HEK293 (cell line): ENCODE results near the gene MESD.
A peak's percentile ranks its signal among the peaks of the same experiment; 100 is the strongest.

Experiments
- CTCF ChIA-PET: fragments of 350-600 bp; formaldehyde crosslinking; extraction: SDS; loops from one replicate; lab custom pipeline; 2021; ENCODE audit warnings: antibody characterized with exemption; lab: Yijun Ruan, JAX
- POLR2A ChIA-PET: fragments of 300-600 bp; formaldehyde crosslinking; extraction: SDS; loops from one replicate; lab custom pipeline; 2020; ENCODE audit warnings: antibody characterized with exemption, inconsistent platforms; lab: Yijun Ruan, JAX
- H3K27ac ChIP-seq: fragments of 200-500 bp; sonication (Bioruptor generic); 2 replicates; pipeline ENCODE4 v1.5.1; 2014; ENCODE audit warnings: low read depth, low read length, control low read depth, inconsistent platforms; ENCODE audit errors: extremely low read depth
- H3K36me3 ChIP-seq, 2 experiments: fragments of 200-500 bp in 1 of 2; sonication (Bioruptor generic) in 1 of 2; 1 replicate in 1 of 2; 2 replicates in 1 of 2; pipeline ENCODE4 v1.5.1; 2014 to 2017; ENCODE audit warnings: inconsistent platforms in 2 of 2, low read length in 2 of 2; ENCODE audit not compliant: control insufficient read depth in 2 of 2, insufficient read depth in 1 of 2
- H3K4me1 ChIP-seq: fragments of 200-500 bp; sonication (Bioruptor generic); 2 replicates; pipeline ENCODE4 v1.5.1; 2014; ENCODE audit warnings: mild to moderate bottlenecking, low read length, inconsistent platforms; ENCODE audit not compliant: control insufficient read depth, insufficient read depth
- H3K4me3 ChIP-seq: 2 replicates; pipeline ENCODE4 v1.5.1; 2011; ENCODE audit warnings: low read depth, mild to moderate bottlenecking, control low read depth, low read length, moderate library complexity
- H3K9me3 ChIP-seq: fragments of 200-500 bp; sonication (Bioruptor generic); 2 replicates; pipeline ENCODE4 v1.5.1; 2014; ENCODE audit warnings: low read depth, low read length, inconsistent platforms; ENCODE audit not compliant: control insufficient read depth, insufficient read depth
- BCL11A ChIP-seq: fragments of 450-650 bp; formaldehyde crosslinking; IDR thresholded peaks from 2 replicates; pipeline ENCODE4 v1.5.1; 2016; ENCODE audit warnings: low read depth, missing biosample characterization, missing genetic modification characterization
- KLF16 ChIP-seq: fragments of 450-650 bp; formaldehyde crosslinking; IDR thresholded peaks from 2 replicates; pipeline ENCODE4 v1.5.1; 2017; ENCODE audit warnings: missing biosample characterization, missing genetic modification characterization
- PBX3 ChIP-seq: sonication (generic); formaldehyde crosslinking; IDR thresholded peaks from 2 replicates; pipeline ENCODE4 v1.8.1; 2022; ENCODE audit warnings: mild to moderate bottlenecking, moderate library complexity, missing genetic modification reagents
- PRDM2 ChIP-seq: fragments of 450-650 bp; formaldehyde crosslinking; IDR thresholded peaks from 2 replicates; pipeline ENCODE4 v1.5.1; 2016; ENCODE audit warnings: missing biosample characterization, missing genetic modification characterization, borderline replicate concordance
- YY2 ChIP-seq: fragments of 450-650 bp; formaldehyde crosslinking; IDR thresholded peaks from 2 replicates; pipeline ENCODE4 v1.5.1; 2016; ENCODE audit warnings: missing biosample characterization, missing genetic modification characterization
- ZBTB20 ChIP-seq: fragments of 450-650 bp; formaldehyde crosslinking; IDR thresholded peaks from 2 replicates; pipeline ENCODE4 v1.5.1; 2016; ENCODE audit warnings: missing biosample characterization, missing genetic modification characterization
- ZBTB6 ChIP-seq: fragments of 450-650 bp; formaldehyde crosslinking; IDR thresholded peaks from 2 replicates; pipeline ENCODE4 v1.5.1; 2017; ENCODE audit warnings: missing biosample characterization, missing genetic modification characterization
- ZNF146 ChIP-seq: fragments of 450-650 bp; formaldehyde crosslinking; IDR thresholded peaks from 2 replicates; pipeline ENCODE4 v1.5.1; 2016; ENCODE audit warnings: missing biosample characterization, missing genetic modification characterization
- ZNF211 ChIP-seq: fragments of 450-650 bp; formaldehyde crosslinking; IDR thresholded peaks from 2 replicates; pipeline ENCODE4 v1.5.1; 2016; ENCODE audit warnings: low read depth, missing biosample characterization, missing genetic modification characterization
- ZNF239 ChIP-seq: fragments of 450-650 bp; formaldehyde crosslinking; IDR thresholded peaks from 2 replicates; pipeline ENCODE4 v1.5.1; 2016; ENCODE audit warnings: missing biosample characterization, missing genetic modification characterization
- ZNF248 ChIP-seq: fragments of 450-650 bp; formaldehyde crosslinking; IDR thresholded peaks from 2 replicates; pipeline ENCODE4 v1.5.1; 2017; ENCODE audit warnings: missing biosample characterization, missing genetic modification characterization
- ZNF292 ChIP-seq: fragments of 450-650 bp; formaldehyde crosslinking; IDR thresholded peaks from 2 replicates; pipeline ENCODE4 v1.5.1; 2016; ENCODE audit warnings: low read depth, missing biosample characterization, missing genetic modification characterization, borderline replicate concordance
- ZNF433 ChIP-seq: fragments of 450-650 bp; formaldehyde crosslinking; IDR thresholded peaks from 2 replicates; pipeline ENCODE4 v1.5.1; 2016; ENCODE audit warnings: missing biosample characterization, missing genetic modification characterization, low read depth
- ZNF473 ChIP-seq: fragments of 450-650 bp; formaldehyde crosslinking; IDR thresholded peaks from 2 replicates; pipeline ENCODE4 v1.5.1; 2017; ENCODE audit warnings: missing biosample characterization, missing genetic modification characterization
- ZNF610 ChIP-seq: fragments of 450-650 bp; formaldehyde crosslinking; IDR thresholded peaks from 2 replicates; pipeline ENCODE4 v1.5.1; 2016; ENCODE audit warnings: missing biosample characterization, missing genetic modification characterization, borderline replicate concordance
- ZNF621 ChIP-seq: fragments of 450-650 bp; formaldehyde crosslinking; IDR thresholded peaks from 2 replicates; pipeline ENCODE4 v1.5.1; 2017; ENCODE audit warnings: missing biosample characterization, missing genetic modification characterization
- ZNF645 ChIP-seq: fragments of 450-650 bp; formaldehyde crosslinking; IDR thresholded peaks from 2 replicates; pipeline ENCODE4; 2016; ENCODE audit warnings: missing biosample characterization, missing genetic modification characterization
- ZNF692 ChIP-seq: fragments of 450-650 bp; formaldehyde crosslinking; IDR thresholded peaks from 2 replicates; pipeline ENCODE4 v1.5.1; 2016; ENCODE audit warnings: missing biosample characterization, missing genetic modification characterization
- ZNF768 ChIP-seq: fragments of 450-650 bp; formaldehyde crosslinking; IDR thresholded peaks from 2 replicates; pipeline ENCODE4 v1.5.1; 2018; ENCODE audit warnings: missing biosample characterization, mild to moderate bottlenecking, missing genetic modification characterization
- ZNF776 ChIP-seq: fragments of 450-650 bp; formaldehyde crosslinking; IDR thresholded peaks from 2 replicates; pipeline ENCODE4 v1.5.0; 2017; ENCODE audit warnings: missing biosample characterization, missing genetic modification characterization, borderline replicate concordance

Gene MESD

GRCh38 chr15:81002009-81002330, 12.4 kb upstream of the MESD start:
- CTCF ChIA-PET: interaction anchor here (0.5 to 4.7 kb wide), 4 partner anchors 37 to 583 kb away, joined by 3 to 31 read pairs (median 4); no protein-coding TSS in a partner anchor
- peak overlapping the region; percentile 94; the same call in 1 of the 2 replicates for H3K27ac ChIP-seq
- POLR2A ChIA-PET: interaction anchor here (0.8 to 2.2 kb wide), 6 partner anchors 11 to 223 kb away, joined by 3 to 22 read pairs (median 4); partner anchors contain the start of gene CEMIP
- H3K4me3 ChIP-seq: peak overlapping the region; percentile 78
- no peaks in the 10 kb centered on the region for H3K9me3 ChIP-seq
- peaks cover 7% of the 10 kb centered on the region for H3K4me1 ChIP-seq
- H3K36me3 ChIP-seq: peaks cover 3 to 9% of the 10 kb centered on the region in 2 experiments; a peak in 2 of 3 replicates
- TF ChIP-seq KLF16 (no peak), ZNF645 (tag by site-specific recombination) (no peak), ZNF621 (tag by site-specific recombination) (no peak)

GRCh38 chr15:81001152-81002008, 11.8 kb upstream of the MESD start:
- Histone ChIP-seq H3K36me3 (peaks cover 3 to 9% of the 10 kb centered on the region in 2 experiments; a peak in 2 of 3 replicates), H3K27ac (peak overlapping the region; percentile 94), H3K4me3 (peak overlapping the region; percentile 78), H3K9me3 (no peaks in the 10 kb centered on the region), H3K4me1 (peaks cover 7% of the 10 kb centered on the region)
- ChIA-PET CTCF (interaction anchor here (0.5 to 4.7 kb wide), 5 partner anchors 32 to 583 kb away, joined by 3 to 31 read pairs (median 3); no protein-coding TSS in a partner anchor), POLR2A (interaction anchor here (0.7 to 2.2 kb wide), 10 partner anchors 8 to 265 kb away, joined by 3 to 22 read pairs (median 4); partner anchors contain the start of gene CEMIP)
- no peak for TF ChIP-seq YY2
- TF ChIP-seq ZNF211 (tag by site-specific recombination): no peak
- TF ChIP-seq ZNF776 (tag by site-specific recombination): no peak
- no peak for TF ChIP-seq ZNF473 (tag by site-specific recombination)
- TF ChIP-seq ZNF692: peak; percentile 83
- peak; percentile 61; the same call in 1 of the 2 replicates for TF ChIP-seq ZBTB20 (tag by site-specific recombination)
- TF ChIP-seq ZNF292: no peak
- no peak for TF ChIP-seq ZBTB6 (tag by site-specific recombination)
- TF ChIP-seq ZNF239 (tag by site-specific recombination): no peak
- no peak for TF ChIP-seq ZNF248 (tag by site-specific recombination)
- TF ChIP-seq BCL11A (tag by site-specific recombination): no peak
- no peak for TF ChIP-seq ZNF610 (tag by site-specific recombination)
- TF ChIP-seq ZNF146 (tag by site-specific recombination): no peak
- 0 out of 2 replicates have a peak, but pooled peaks have one; percentile 9 for TF ChIP-seq PBX3 (CRISPR knock-in tag)
- no peak for TF ChIP-seq PRDM2 (tag by site-specific recombination)
- no peak for TF ChIP-seq ZNF433 (tag by site-specific recombination)
- TF ChIP-seq ZNF768 (tag by site-specific recombination): no peak
